HUES64 (cell line): ENCODE measurements around the gene CARMIL3.

Experiments
- H3K27ac ChIP-seq: 2 replicates; pipeline ENCODE4 v1.7.0; 2013; ENCODE audit warnings: low read depth, low read length, inconsistent platforms
- H3K27me3 ChIP-seq: 2 replicates; pipeline ENCODE4 v1.6.1; 2013; ENCODE audit warnings: mild to moderate bottlenecking, low read length; ENCODE audit not compliant: insufficient read depth
- H3K36me3 ChIP-seq: 2 replicates; pipeline ENCODE4 v1.6.1; 2013; ENCODE audit warnings: mild to moderate bottlenecking, low read length; ENCODE audit not compliant: insufficient read depth
- H3K4me1 ChIP-seq: 2 replicates; pipeline ENCODE4 v1.6.1; 2013; ENCODE audit warnings: mild to moderate bottlenecking, low read length, moderate library complexity; ENCODE audit not compliant: insufficient read depth
- H3K4me3 ChIP-seq: 2 replicates; pipeline ENCODE4 v1.5.1; 2013; ENCODE audit warnings: mild to moderate bottlenecking, low read length, moderate library complexity
- H3K9ac ChIP-seq: 2 replicates; pipeline ENCODE4 v1.6.1; 2013; ENCODE audit warnings: mild to moderate bottlenecking, low read depth, low read length
- H3K9me3 ChIP-seq: 2 replicates; pipeline ENCODE4 v1.6.1; 2013; ENCODE audit warnings: low read depth, low read length; ENCODE audit not compliant: insufficient read depth
- WGBS: fragments of 150-250, 120-280 bp; methylation state at CpG from one replicate; pipeline ENCODE4 v1.1.7; 2013; ENCODE audit warnings: missing lambda C conversion rate; 5-methylcytosine and 5-hydroxymethylcytosine counted together

Gene CARMIL3

DNA sequence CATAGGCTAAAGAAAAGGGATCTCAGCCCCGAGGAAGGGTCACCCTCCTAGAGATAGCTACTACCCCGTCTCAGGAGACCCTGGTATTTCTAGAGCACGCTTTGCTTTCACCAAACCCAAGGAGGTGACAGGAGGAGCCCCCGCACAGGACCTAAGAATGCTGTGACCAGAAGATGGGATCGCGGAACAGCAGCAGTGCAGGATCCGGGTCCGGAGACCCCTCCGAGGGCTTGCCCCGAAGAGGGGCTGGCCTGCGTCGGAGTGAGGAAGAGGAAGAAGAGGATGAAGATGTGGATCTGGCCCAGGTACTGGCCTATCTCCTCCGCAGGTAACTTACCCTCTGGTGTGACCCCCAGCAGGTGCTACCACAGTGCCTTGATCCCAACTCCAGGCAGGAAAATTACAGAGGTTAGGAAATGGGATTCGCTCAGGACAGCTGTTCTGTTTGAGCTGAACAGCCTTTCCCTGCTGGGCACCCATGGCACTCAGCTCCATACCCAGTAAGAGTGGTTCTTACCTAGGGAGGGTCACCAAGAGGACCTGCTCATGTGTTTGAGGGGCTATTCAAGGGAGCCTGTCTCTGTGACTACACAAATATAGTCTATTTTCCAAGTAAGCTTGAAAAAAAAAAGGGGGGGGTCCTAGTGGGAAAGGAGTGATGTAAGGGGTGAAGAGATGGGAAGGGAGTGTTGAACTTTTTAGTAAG lies 63.8 kb downstream of the CARMIL3 start:
- H3K9me3 ChIP-seq, result no peaks in the 10 kb centered on the region
- H3K27me3 ChIP-seq, result no peaks in the 10 kb centered on the region
- peaks cover 5% of the 10 kb centered on the region; the same call in 1 of the 2 replicates for H3K4me1 ChIP-seq
- WGBS, result 8% methylated on average over 14 of the region's 14 CpGs
- peak overlapping the region; percentile 89 for H3K4me3 ChIP-seq
- peaks cover 37% of the 10 kb centered on the region for H3K36me3 ChIP-seq
- H3K27ac ChIP-seq, result peak overlapping the region; percentile 53; the same call in 1 of the 2 replicates
- H3K9ac ChIP-seq, result peak overlapping the region; percentile 67

GRCh38 chr14:24116128-24116814 lies 64.5 kb downstream of the CARMIL3 start:
- Histone ChIP-seq H3K4me3 (peak overlapping the region; percentile 89), H3K9me3 (no peaks in the 10 kb centered on the region), H3K27ac (no peak overlapping the region), H3K4me1 (peaks cover 5% of the 10 kb centered on the region; the same call in 1 of the 2 replicates), H3K36me3 (peaks cover 44% of the 10 kb centered on the region), H3K9ac (0 out of 2 replicates have a peak overlapping the region, but pooled peaks have one; percentile 67), H3K27me3 (no peaks in the 10 kb centered on the region)
- 93% methylated on average over 6 of the region's 6 CpGs for WGBS

GRCh38 chr14:24117179-24117578 lies 65.4 kb downstream of the CARMIL3 start:
- no peaks in the 10 kb centered on the region for H3K9me3 ChIP-seq
- H3K4me1 ChIP-seq, result peaks cover 5% of the 10 kb centered on the region; the same call in 1 of the 2 replicates
- H3K36me3 ChIP-seq, result peaks cover 49% of the 10 kb centered on the region
- H3K4me3 ChIP-seq, result no peak overlapping the region
- H3K9ac ChIP-seq, result no peak overlapping the region
- no peak overlapping the region for H3K27ac ChIP-seq
- 91% methylated on average over 6 of the region's 6 CpGs for WGBS
- no peaks in the 10 kb centered on the region for H3K27me3 ChIP-seq
